GM04503 (cell line): Measurements from ENCODE around the gene PCDH20.
"Not testable (repeated sequence)": the region's sequence is repeated elsewhere in the genome, so short reads cannot be mapped to it uniquely, and the experiment has no call there.

ENCODE experiments used
- DNase-seq: peaks from one replicate; pipeline ENCODE4 v3.0.0-alpha.2; 2012; ENCODE audit warnings: low read depth

PCDH20 gene

GRCh38 chr13:61415749-61416148, at the start of gene PCDH20:
Gene PCDH20 (minus strand): TSS chr13:61415849. CDS start chr13:61415158, 691 bp downstream.
- no peak for DNase-seq

GRCh38 chr13:61463024-61463423, 47.4 kb upstream of the PCDH20 start:
- DNase-seq, result no peak

- no peak for DNase-seq
Observed at GRCh38 chr13:61453121-61453520, 37.5 kb upstream of the PCDH20 start.

- DNase-seq, result no peak
Observed at GRCh38 chr13:61432029-61432428, 16.4 kb upstream of the PCDH20 start.

GRCh38 chr13:61423915-61424314, 8.3 kb upstream of the PCDH20 start:
- no peak for DNase-seq

- no peak for DNase-seq
Observed at GRCh38 chr13:61417086-61417570, 1.5 kb upstream of the PCDH20 start.

GRCh38 chr13:61415058-61415721, 459 bp downstream of the PCDH20 start:
- no peak for DNase-seq

- no peak for DNase-seq
Observed at GRCh38 chr13:61414686-61415057, 977 bp downstream of the PCDH20 start.

- no peak for DNase-seq
Observed at GRCh38 chr13:61413572-61414535, 1.8 kb downstream of the PCDH20 start.

- DNase-seq, result no peak
Observed at GRCh38 chr13:61410669-61411297, 4.9 kb downstream of the PCDH20 start.

GRCh38 chr13:61410266-61410665, 5.4 kb downstream of the PCDH20 start:
- no peak for DNase-seq

GRCh38 chr13:61408571-61408970, 7.1 kb downstream of the PCDH20 start:
- no peak for DNase-seq

GRCh38 chr13:61406275-61406674, 9.4 kb downstream of the PCDH20 start:
- DNase-seq, result no peak

GRCh38 chr13:61396121-61396520, 19.5 kb downstream of the PCDH20 start:
- DNase-seq, result no peak

- no peak for DNase-seq
Observed at GRCh38 chr13:61391426-61391825, 24.2 kb downstream of the PCDH20 start.

- DNase-seq, result no peak
Observed at GRCh38 chr13:61387694-61388093, 28.0 kb downstream of the PCDH20 start.

GRCh38 chr13:61383111-61383510, 32.5 kb downstream of the PCDH20 start:
- no peak for DNase-seq

- no peak for DNase-seq
Observed at GRCh38 chr13:61370520-61370919, 45.1 kb downstream of the PCDH20 start.

- DNase-seq, result not testable (repeated sequence)
Observed at GRCh38 chr13:61364690-61365089, 51.0 kb downstream of the PCDH20 start.

- DNase-seq, result no peak
Observed at GRCh38 chr13:61362522-61362921, 53.1 kb downstream of the PCDH20 start.
